D721Med (cell line): ENCODE results near the gene LRG1.

Experiments
- DNase-seq: peaks from one replicate; pipeline ENCODE4 v3.0.0; 2011; ENCODE audit warnings: low spot score; ENCODE audit not compliant: insufficient read length
- FAIRE-seq: peaks from 2 replicates; lab custom pipeline; 2011; peaks lifted over from hg19 to GRCh38; lab: Jason Lieb, UNC
- CTCF ChIP-seq: IDR thresholded peaks from 2 replicates; pipeline ENCODE4 v1.5.1; 2012; ENCODE audit warnings: mild to moderate bottlenecking, control low read depth; ENCODE audit not compliant: insufficient read depth; ENCODE audit errors: missing control alignments

LRG1 gene

GRCh38 chr19:4516199-4516938 lies 23.5 kb downstream of the LRG1 start:
- FAIRE-seq = no peak
- TF ChIP-seq CTCF = no peak
- no peak for DNase-seq

GRCh38 chr19:4515732-4516131 lies 24.1 kb downstream of the LRG1 start:
- no peak for DNase-seq
- TF ChIP-seq CTCF = no peak
- no peak for FAIRE-seq

- TF ChIP-seq CTCF = no peak
- no peak for DNase-seq
- no peak for FAIRE-seq
Measured at GRCh38 chr19:4513248-4513647, 26.6 kb downstream of the LRG1 start.

- TF ChIP-seq CTCF = no peak
- FAIRE-seq (no peak), DNase-seq (no peak)
Measured at GRCh38 chr19:4512070-4512469, 27.8 kb downstream of the LRG1 start.

- DNase-seq = no peak
- no peak for FAIRE-seq
- TF ChIP-seq CTCF = no peak
Measured at GRCh38 chr19:4511300-4512054, 28.4 kb downstream of the LRG1 start.

GRCh38 chr19:4510435-4511255 lies 29.2 kb downstream of the LRG1 start:
- DNase-seq (no peak), FAIRE-seq (no peak)
- TF ChIP-seq CTCF = no peak
